Stimulated activated effector memory CD8-positive, alpha-beta T cell treated with anti-CD3 and anti-CD28 coated beads, Interleukin-12 subunit alpha, Interleukin-12 subunit beta, amount 100 ng/mL, for 72 hours (primary cell): ENCODE measurements around the gene THOC3.
"Not testable (repeated sequence)": the region's sequence is repeated elsewhere in the genome, so short reads cannot be mapped to it uniquely, and the experiment has no call there.

Source experiments
- ATAC-seq: fragments of 150-1000 bp; cut with Tn5 transposase; 2 replicates; pipeline ENCODE4 v1.10.0; 2021
- DNase-seq, 2 donors: peaks; one replicate each; pipeline ENCODE4 v3.0.0; 2021 to 2022; ENCODE audit warnings: low spot score in 2 of 2
- H3K27ac Mint-ChIP-seq: one replicate; pipeline ENCODE4 v1.8.0; 2022; ENCODE audit warnings: mild to moderate bottlenecking, mixed read lengths
- H3K36me3 Mint-ChIP-seq: one replicate; pipeline ENCODE4 v1.8.0; 2022; ENCODE audit warnings: mild to moderate bottlenecking, mixed read lengths
- H3K4me1 Mint-ChIP-seq: one replicate; pipeline ENCODE4 v1.8.0; 2022; ENCODE audit warnings: mixed read lengths
- H3K4me3 Mint-ChIP-seq: one replicate; pipeline ENCODE4 v1.8.0; 2022; ENCODE audit warnings: mild to moderate bottlenecking, mixed read lengths
- H3K9me3 Mint-ChIP-seq: one replicate; pipeline ENCODE4 v1.8.0; 2022; ENCODE audit warnings: mixed read lengths

The THOC3 gene

GRCh38 chr5:175913835-175914672, 54.1 kb downstream of the THOC3 start:
- not testable (repeated sequence) for H3K9me3 Mint-ChIP-seq, ATAC-seq, H3K4me3 Mint-ChIP-seq, H3K27ac Mint-ChIP-seq, H3K36me3 Mint-ChIP-seq, DNase-seq
- peaks cover 10% of the 10 kb centered on the region for H3K4me1 Mint-ChIP-seq

GRCh38 chr5:175910072-175910471, 58.0 kb downstream of the THOC3 start:
- not testable (repeated sequence) for ATAC-seq, H3K4me3 Mint-ChIP-seq, H3K9me3 Mint-ChIP-seq, H3K36me3 Mint-ChIP-seq, DNase-seq
- H3K4me1 Mint-ChIP-seq, result peaks cover 10% of the 10 kb centered on the region
- peak overlapping the region; percentile 52 for H3K27ac Mint-ChIP-seq
